Caco-2 (cell line): ENCODE data around the gene WDR59. TPM values are rescaled to one million over a fixed set of nuclear protein-coding genes. Genes with fewer than 3 reads are reported as not detected.

Experiments used
- BruUV-seq: library from RNA; stranded (reverse); fragments of 400-500 nt; replicated peaks from 2 replicates; lab custom pipeline; 2021; lab: Mats Ljungman, UMichigan
- CTCF ChIA-PET: fragments of 300-600 bp; sonication (Branson Sonifier 250); formaldehyde crosslinking; loops from one replicate; lab custom pipeline; 2022; ENCODE audit warnings: antibody characterized with exemption; lab: Charles Lee
- POLR2A ChIA-PET: fragments of 300-600 bp; sonication (Branson Sonifier 250); formaldehyde crosslinking; loops from one replicate; lab custom pipeline; 2022; ENCODE audit warnings: antibody characterized with exemption; lab: Charles Lee
- DNase-seq, 2 experiments: peaks; one replicate each; pipeline versions ENCODE4 v3.0.0 to v3.0.0-alpha.2; 2020 to 2022
- H3K27me3 ChIP-seq: replicated peaks from 2 replicates; pipeline ENCODE4 v1.6.0; 2011; ENCODE audit warnings: low read length; ENCODE audit not compliant: control insufficient read depth, insufficient read depth
- H3K36me3 ChIP-seq: 2 replicates; pipeline ENCODE4 v1.5.1; 2011; ENCODE audit warnings: low read length; ENCODE audit not compliant: control insufficient read depth, insufficient read depth
- H3K4me1 ChIP-seq: fragments of 250-450 bp; sonication (Bioruptor Pico); 2 replicates; pipeline ENCODE4 v1.5.1; 2020; ENCODE audit warnings: mild to moderate bottlenecking
- H3K4me3 ChIP-seq: 2 replicates; pipeline ENCODE4 v1.5.1; 2011; ENCODE audit warnings: low read depth, mild to moderate bottlenecking, control low read depth, low read length
- H3K9me3 ChIP-seq: fragments of 250-450 bp; sonication (Bioruptor Pico); 2 replicates; pipeline ENCODE4 v1.5.1; 2020; ENCODE audit warnings: mild to moderate bottlenecking, moderate library complexity
- H3K27ac Mint-ChIP-seq: one replicate; pipeline ENCODE4 v1.8.0; 2022; ENCODE audit warnings: mixed read lengths; ENCODE audit not compliant: unreplicated experiment
- H3K27me3 Mint-ChIP-seq: one replicate; pipeline ENCODE4 v1.8.0; 2022; ENCODE audit warnings: mixed read lengths; ENCODE audit not compliant: insufficient read depth, unreplicated experiment
- H3K36me3 Mint-ChIP-seq: one replicate; pipeline ENCODE4 v1.8.0; 2022; ENCODE audit warnings: mild to moderate bottlenecking, mixed read lengths; ENCODE audit not compliant: insufficient read depth, unreplicated experiment
- H3K4me1 Mint-ChIP-seq: one replicate; pipeline ENCODE4 v1.8.0; 2022; ENCODE audit warnings: low read depth, mixed read lengths; ENCODE audit not compliant: unreplicated experiment
- H3K4me3 Mint-ChIP-seq: one replicate; pipeline ENCODE4 v1.8.0; 2022; ENCODE audit warnings: mild to moderate bottlenecking, moderate library complexity, mixed read lengths; ENCODE audit not compliant: unreplicated experiment
- H3K9me3 Mint-ChIP-seq: one replicate; pipeline ENCODE4 v1.8.0; 2022; ENCODE audit warnings: mixed read lengths; ENCODE audit not compliant: unreplicated experiment
- intact Hi-C: fragments of 100-400 bp; cut with micrococcal nuclease; formaldehyde crosslinking; loops from one replicate; pipeline ENCODE4 v1.10.0; 2022; ENCODE audit not compliant: unreplicated experiment
- total RNA-seq: library from RNA; stranded (reverse); gene quantifications from 2 replicates; pipeline ENCODE4 v1.2.3, GENCODE V29; 2022
- TF ChIP-seq, protein P1 (sequence below), 2 experiments: fragments of 200-600 bp in 1 of 2; IDR thresholded peaks; 1 replicate in 1 of 2; 2 replicates in 1 of 2; pipeline versions ENCODE4 v1.5.1 to v1.8.0; 2011 to 2022; ENCODE audit warnings: antibody characterized with exemption in 1 of 2, control low read depth in 1 of 2, inconsistent platforms in 1 of 2, low read depth in 1 of 2, low read length in 1 of 2, mild to moderate bottlenecking in 1 of 2, moderate library complexity in 1 of 2; ENCODE audit not compliant: insufficient read depth in 1 of 2, severe bottlenecking in 1 of 2, unreplicated experiment in 1 of 2

Gene WDR59
- total RNA-seq, 1 experiment from 2014 or later = 148 TPM

DNA sequence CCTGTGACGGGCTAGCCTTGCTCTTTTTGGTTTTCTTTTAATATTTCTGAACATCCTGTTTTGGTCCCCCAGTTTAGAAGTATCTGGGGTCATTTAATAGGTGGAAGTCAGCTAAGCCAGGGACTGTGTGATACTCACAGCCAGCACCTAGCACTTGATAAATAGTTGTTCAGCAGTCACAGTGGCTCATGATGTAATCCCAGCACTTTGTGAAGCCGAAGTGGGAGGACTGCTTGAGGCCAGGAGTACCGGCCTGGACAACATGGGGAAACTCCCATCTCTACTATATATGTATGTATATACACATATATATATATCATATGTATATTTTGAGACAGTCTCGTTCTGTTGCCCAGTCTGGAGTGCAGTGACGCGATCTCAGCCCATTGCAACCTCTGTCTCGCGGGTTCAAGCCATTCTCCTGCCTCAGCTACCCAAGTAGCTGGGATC, 12.1 kb upstream of the WDR59 start:
- no peaks in the 10 kb centered on the region for H3K9me3 Mint-ChIP-seq
- H3K9me3 ChIP-seq = no peaks in the 10 kb centered on the region
- POLR2A ChIA-PET = no interaction called here
- peaks cover 58% of the 10 kb centered on the region for H3K4me1 ChIP-seq
- no peak for DNase-seq
- no peaks in the 10 kb centered on the region; the same call in 1 of the 2 replicates for H3K36me3 ChIP-seq
- H3K4me1 Mint-ChIP-seq = peaks cover 47% of the 10 kb centered on the region
- TF ChIP-seq, protein P1, sequence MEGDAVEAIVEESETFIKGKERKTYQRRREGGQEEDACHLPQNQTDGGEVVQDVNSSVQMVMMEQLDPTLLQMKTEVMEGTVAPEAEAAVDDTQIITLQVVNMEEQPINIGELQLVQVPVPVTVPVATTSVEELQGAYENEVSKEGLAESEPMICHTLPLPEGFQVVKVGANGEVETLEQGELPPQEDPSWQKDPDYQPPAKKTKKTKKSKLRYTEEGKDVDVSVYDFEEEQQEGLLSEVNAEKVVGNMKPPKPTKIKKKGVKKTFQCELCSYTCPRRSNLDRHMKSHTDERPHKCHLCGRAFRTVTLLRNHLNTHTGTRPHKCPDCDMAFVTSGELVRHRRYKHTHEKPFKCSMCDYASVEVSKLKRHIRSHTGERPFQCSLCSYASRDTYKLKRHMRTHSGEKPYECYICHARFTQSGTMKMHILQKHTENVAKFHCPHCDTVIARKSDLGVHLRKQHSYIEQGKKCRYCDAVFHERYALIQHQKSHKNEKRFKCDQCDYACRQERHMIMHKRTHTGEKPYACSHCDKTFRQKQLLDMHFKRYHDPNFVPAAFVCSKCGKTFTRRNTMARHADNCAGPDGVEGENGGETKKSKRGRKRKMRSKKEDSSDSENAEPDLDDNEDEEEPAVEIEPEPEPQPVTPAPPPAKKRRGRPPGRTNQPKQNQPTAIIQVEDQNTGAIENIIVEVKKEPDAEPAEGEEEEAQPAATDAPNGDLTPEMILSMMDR (IDR thresholded peaks at IDR 0.05; ENCODE audit: insufficient read depth in 1 of 2, low read depth in 1 of 2, low read length in 1 of 2, severe bottlenecking in 1 of 2, unreplicated experiment in 1 of 2) = no peak
- H3K27me3 Mint-ChIP-seq = no peaks in the 10 kb centered on the region
- no TSS peak for BruUV-seq
- H3K36me3 Mint-ChIP-seq = peaks cover 7% of the 10 kb centered on the region
- peak overlapping the region; percentile 37 for H3K27ac Mint-ChIP-seq
- CTCF ChIA-PET = interaction anchor here (2.1 to 2.2 kb wide), 2 partner anchors 12 to 113 kb away, joined by 23 to 112 read pairs; partner anchors contain the start of gene WDR59
- no peak overlapping the region for H3K4me3 Mint-ChIP-seq
- no peaks in the 10 kb centered on the region for H3K27me3 ChIP-seq
- intact Hi-C loops = no loop called here
- H3K4me3 ChIP-seq = no peak overlapping the region

DNA sequence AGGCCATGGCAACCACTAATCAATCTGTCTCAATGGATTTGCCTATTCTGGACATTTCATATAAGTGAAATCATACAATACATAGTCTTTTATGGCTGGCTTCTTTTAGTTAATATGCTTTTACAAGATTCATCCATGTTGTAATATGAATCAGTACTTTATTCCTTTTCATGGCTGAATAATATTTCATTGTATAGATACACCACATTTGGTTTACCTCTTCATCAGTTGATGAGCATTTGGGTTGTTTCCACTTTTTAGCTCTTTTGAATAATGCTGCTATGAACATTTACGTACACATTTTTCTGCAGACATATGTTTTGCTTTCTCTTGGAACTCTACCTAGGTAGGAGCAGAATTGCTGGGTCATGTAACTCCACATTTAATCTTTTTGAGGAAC, 11.1 kb upstream of the WDR59 start:
- H3K27me3 ChIP-seq = no peaks in the 10 kb centered on the region
- H3K4me1 ChIP-seq = peaks cover 57% of the 10 kb centered on the region
- no peaks in the 10 kb centered on the region for H3K9me3 Mint-ChIP-seq
- peak overlapping the region; percentile 37 for H3K27ac Mint-ChIP-seq
- peaks cover 6% of the 10 kb centered on the region for H3K36me3 Mint-ChIP-seq
- TF ChIP-seq, protein P1 (IDR thresholded peaks at IDR 0.05; ENCODE audit: insufficient read depth in 1 of 2, low read depth in 1 of 2, low read length in 1 of 2, severe bottlenecking in 1 of 2, unreplicated experiment in 1 of 2) = no peak
- no TSS peak for BruUV-seq
- intact Hi-C loops = no loop called here
- H3K27me3 Mint-ChIP-seq = no peaks in the 10 kb centered on the region
- POLR2A ChIA-PET = no interaction called here
- no peak for DNase-seq
- no peak overlapping the region for H3K4me3 Mint-ChIP-seq
- no peaks in the 10 kb centered on the region for H3K9me3 ChIP-seq
- peaks cover 47% of the 10 kb centered on the region for H3K4me1 Mint-ChIP-seq
- no peak overlapping the region for H3K4me3 ChIP-seq
- CTCF ChIA-PET = interaction anchor here (1.0 kb wide), 1 partner anchor 115 kb away, joined by 3 read pairs; no protein-coding TSS in a partner anchor
- no peaks in the 10 kb centered on the region; the same call in 1 of the 2 replicates for H3K36me3 ChIP-seq

DNA sequence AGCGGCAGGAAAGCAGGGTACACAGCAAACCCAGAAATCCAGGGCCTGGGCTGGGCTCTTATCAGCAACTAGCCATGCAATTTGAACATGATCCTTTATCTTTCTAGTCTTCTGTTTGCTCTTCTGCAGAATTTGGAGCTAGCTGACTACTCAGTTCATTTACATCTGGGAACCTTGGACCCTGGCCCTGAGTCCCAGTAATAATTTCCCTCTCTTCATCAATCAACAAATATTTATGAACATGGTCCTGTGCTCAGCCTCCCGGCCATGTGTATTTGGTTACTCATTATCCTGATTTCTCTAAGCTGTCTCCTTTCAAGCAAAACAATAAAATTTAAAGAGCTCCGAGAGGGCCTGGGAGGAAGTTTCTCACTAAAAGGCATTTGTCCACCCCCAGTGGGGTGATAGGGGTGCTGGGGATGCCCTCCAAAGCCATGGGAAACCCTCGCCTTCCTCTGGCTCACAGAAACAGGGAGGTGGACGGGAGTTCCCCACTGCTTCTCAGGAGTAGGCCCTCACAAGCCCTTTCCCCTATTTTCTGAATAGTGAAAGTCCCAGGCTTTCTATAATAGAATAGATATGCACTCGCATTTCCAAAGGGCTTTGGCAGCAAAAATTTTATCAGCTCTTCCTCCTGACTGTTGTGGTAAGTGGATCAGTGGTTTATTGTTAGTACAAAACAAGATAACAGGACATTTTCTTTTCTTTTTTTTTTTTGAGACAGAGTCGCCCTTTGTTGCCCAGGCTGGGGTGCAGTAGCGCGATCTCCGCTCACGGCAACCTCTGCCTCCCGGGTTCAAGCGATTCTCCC, 6.9 kb upstream of the WDR59 start:
- Mint-ChIP-seq H3K27me3 (no peaks in the 10 kb centered on the region), H3K4me3 (peak overlapping the region; percentile 64), H3K4me1 (peaks cover 40% of the 10 kb centered on the region), H3K36me3 (no peaks in the 10 kb centered on the region), H3K9me3 (no peaks in the 10 kb centered on the region), H3K27ac (peak overlapping the region; percentile 50)
- no TSS peak for BruUV-seq
- H3K27me3 ChIP-seq = no peaks in the 10 kb centered on the region
- DNase-seq = peak; percentile 85 to 88
- POLR2A ChIA-PET = interaction anchor here (0.6 to 1.0 kb wide), 2 partner anchors 73 to 119 kb away, joined by 3 read pairs; no protein-coding TSS in a partner anchor
- CTCF ChIA-PET = interaction anchor here (0.6 to 2.8 kb wide), 6 partner anchors 76 to 526 kb away, joined by 3 to 23 read pairs (median 5); no protein-coding TSS in a partner anchor
- H3K4me3 ChIP-seq = 0 out of 2 replicates have a peak overlapping the region, but pooled peaks have one; percentile 10
- no peaks in the 10 kb centered on the region; the same call in 1 of the 2 replicates for H3K36me3 ChIP-seq
- TF ChIP-seq, protein P1 (IDR thresholded peaks at IDR 0.05; ENCODE audit: insufficient read depth in 1 of 2, low read depth in 1 of 2, low read length in 1 of 2, severe bottlenecking in 1 of 2, unreplicated experiment in 1 of 2) = no peak
- no peaks in the 10 kb centered on the region for H3K9me3 ChIP-seq
- H3K4me1 ChIP-seq = peaks cover 67% of the 10 kb centered on the region
- intact Hi-C loops = loop anchor here (2.0 kb wide), 1 partner anchor 79 kb away; no protein-coding TSS in a partner anchor
